Liver (tissue), 9 donors: ENCODE data around the gene SIGLEC12. TPM values are rescaled to one million over a fixed set of nuclear protein-coding genes. Genes with fewer than 3 reads are reported as not detected.

Source experiments
- DNase-seq: peaks from one replicate; pipeline ENCODE4 v3.0.0-alpha.2; 2017; ENCODE audit warnings: low spot score
- H3K27ac ChIP-seq, 2 donors: one replicate each; pipeline ENCODE4 v1.7.0; 2013; ENCODE audit warnings: inconsistent platforms in 2 of 2, low read length in 2 of 2, control low read depth in 1 of 2, low read depth in 1 of 2, mild to moderate bottlenecking in 1 of 2
- H3K27me3 ChIP-seq, 4 donors: one replicate each; pipeline versions ENCODE4 v1.6.1 to v1.7.0; 2013; ENCODE audit warnings: low read length in 3 of 4, inconsistent platforms in 1 of 4, mild to moderate bottlenecking in 1 of 4, moderate library complexity in 1 of 4; ENCODE audit not compliant: control insufficient read depth in 4 of 4, insufficient read depth in 4 of 4
- H3K36me3 ChIP-seq, 4 donors: one replicate each; pipeline versions ENCODE4 v1.6.1 to v1.7.0; 2013; ENCODE audit warnings: low read length in 3 of 4, mild to moderate bottlenecking in 3 of 4, low read depth in 1 of 4, moderate library complexity in 1 of 4; ENCODE audit not compliant: control insufficient read depth in 4 of 4, insufficient read depth in 3 of 4
- H3K4me1 ChIP-seq, 4 donors: one replicate each; pipeline versions ENCODE4 v1.6.1 to v1.7.0; 2013; ENCODE audit warnings: low read length in 3 of 4, mild to moderate bottlenecking in 3 of 4, moderate library complexity in 1 of 4; ENCODE audit not compliant: control insufficient read depth in 4 of 4, insufficient read depth in 4 of 4
- H3K4me3 ChIP-seq, 3 donors: one replicate each; pipeline versions ENCODE4 v1.6.1 to v1.7.0; 2013; ENCODE audit warnings: low read length in 3 of 3, control low read depth in 1 of 3, low read depth in 1 of 3, mild to moderate bottlenecking in 1 of 3
- H3K9ac ChIP-seq, 2 donors: one replicate each; pipeline ENCODE4 v1.7.0; 2013; ENCODE audit warnings: low read length in 2 of 2, mild to moderate bottlenecking in 2 of 2, moderate library complexity in 2 of 2, control low read depth in 1 of 2, low read depth in 1 of 2
- H3K9me3 ChIP-seq, 4 donors: one replicate each; pipeline versions ENCODE4 v1.6.1 to v1.7.0; 2013; ENCODE audit warnings: low read length in 3 of 4; ENCODE audit not compliant: control insufficient read depth in 4 of 4
- EGR1 ChIP-seq, 2 donors: IDR thresholded peaks; 2 replicates each; pipeline ENCODE4 v1.6.1; 2016 to 2018; ENCODE audit warnings: antibody characterized with exemption in 2 of 2, low read depth in 2 of 2
- FOXA1 ChIP-seq: IDR thresholded peaks from 2 replicates; pipeline ENCODE4 v1.6.1; 2016; ENCODE audit warnings: antibody characterized with exemption
- FOXA2 ChIP-seq: IDR thresholded peaks from 2 replicates; pipeline ENCODE4 v1.6.1; 2016; ENCODE audit warnings: antibody characterized with exemption
- HNF4A ChIP-seq, 2 donors: conservative IDR thresholded peaks; 2 replicates each; pipeline ENCODE4 v1.6.1; 2016; ENCODE audit warnings: antibody characterized with exemption in 2 of 2, mild to moderate bottlenecking in 2 of 2
- HNF4G ChIP-seq: IDR thresholded peaks from 2 replicates; pipeline ENCODE4 v1.6.1; 2016; ENCODE audit warnings: antibody characterized with exemption
- JUND ChIP-seq, 2 donors: IDR thresholded peaks; 2 replicates each; pipeline ENCODE4 v1.6.1; 2016; ENCODE audit warnings: antibody characterized with exemption in 2 of 2
- NR2F2 ChIP-seq: IDR thresholded peaks from 2 replicates; pipeline ENCODE4 v1.6.1; 2016; ENCODE audit warnings: antibody characterized with exemption
- RAD21 ChIP-seq, 2 donors: IDR thresholded peaks; 2 replicates each; pipeline ENCODE4 v1.6.1; 2016; ENCODE audit warnings: antibody characterized with exemption in 2 of 2, mild to moderate bottlenecking in 2 of 2
- RXRA ChIP-seq, 2 donors: IDR thresholded peaks; 2 replicates each; pipeline ENCODE4 v1.6.1; 2017 to 2018; ENCODE audit warnings: antibody characterized with exemption in 2 of 2, mild to moderate bottlenecking in 1 of 2
- SP1 ChIP-seq: IDR thresholded peaks from 2 replicates; pipeline ENCODE4 v1.6.1; 2018; ENCODE audit warnings: antibody characterized with exemption, mild to moderate bottlenecking
- TAF1 ChIP-seq: conservative IDR thresholded peaks from 2 replicates; pipeline ENCODE4 v1.6.1; 2016; ENCODE audit warnings: antibody characterized with exemption, mild to moderate bottlenecking
- WGBS: extraction: QIAGEN DNeasy Blood & Tissue Kit; methylation state at CpG from one replicate; pipeline ENCODE4 v1.1.7; 2013; 5-methylcytosine and 5-hydroxymethylcytosine counted together
- polyA plus RNA-seq, 2 donors: library from polyadenylated mRNA; stranded (reverse) in 1 of 2; unstranded in 1 of 2; fragments of 200-250 nt in 1 of 2; fragments of >200 nt in 1 of 2; fragmentation: Nextera tagmentation in 1 of 2; extraction: Ambion mirVana in 1 of 2; gene quantifications; one replicate each; pipeline versions ENCODE4 v1.2.1 to v1.2.3, GENCODE V29; 2013 to 2015
- total RNA-seq, 2 donors: library from RNA; depleted of rRNA; stranded (reverse); fragments of >200 nt; gene quantifications; one replicate each; pipeline ENCODE4 v1.2.3, GENCODE V29; 2014
- TF ChIP-seq, protein P1 (sequence below): IDR thresholded peaks from 2 replicates; pipeline ENCODE4 v1.6.1; 2016; ENCODE audit warnings: antibody characterized with exemption
- TF ChIP-seq, protein P2 (sequence below): IDR thresholded peaks from 2 replicates; pipeline ENCODE4 v1.6.1; 2016; ENCODE audit warnings: antibody characterized with exemption
- TF ChIP-seq, protein P3 (sequence below): IDR thresholded peaks from 2 replicates; pipeline ENCODE4 v1.6.1; 2016; ENCODE audit warnings: antibody characterized with exemption
- TF ChIP-seq, protein P4 (sequence below): fragments of 150-350 bp; IDR thresholded peaks from 2 replicates; pipeline ENCODE4 v1.5.1; 2017; ENCODE audit warnings: improper control_type of control experiment, low read depth, low read length; ENCODE audit not compliant: missing input control
- donor health status: healthy.
- donor health status: healthy.
- donor health status: healthy.
- donor health status: healthy.
- donor health status: healthy.

SIGLEC12 gene
- total and polyA plus RNA-seq, 4 donors, result 0.05 to 5.0 (median 0.52) TPM

DNA sequence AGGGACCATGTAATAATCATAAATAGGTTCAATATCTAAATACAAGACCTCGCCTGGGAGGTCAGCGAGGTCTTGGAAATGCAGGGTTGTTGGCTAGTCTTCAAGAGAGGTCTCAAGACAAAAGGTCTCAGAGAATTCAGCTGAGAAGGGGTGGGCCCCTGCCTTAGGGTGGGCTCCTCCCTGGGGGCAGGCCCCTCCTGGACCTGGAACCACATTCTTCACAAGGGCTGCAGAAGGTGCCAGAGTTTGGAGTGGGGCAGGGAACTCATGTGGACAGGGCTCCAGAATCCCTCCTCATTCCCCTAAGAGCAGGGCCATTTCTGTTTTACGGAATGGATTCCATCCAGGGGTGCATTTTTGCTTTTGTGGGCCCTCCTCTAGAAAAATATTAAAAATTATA lies 13.1 kb downstream of the SIGLEC12 start:
- Histone ChIP-seq H3K36me3 (no peaks in the 10 kb centered on the region), H3K9me3 (no peaks in the 10 kb centered on the region), H3K4me3 (no peak overlapping the region), H3K9ac (no peak overlapping the region), H3K27ac (no peak overlapping the region), H3K4me1 (no peaks in the 10 kb centered on the region), H3K27me3 (peaks cover 0 to 7% (median 4%) of the 10 kb centered on the region in 4 donors)
- DNase-seq, result no peak
- TF ChIP-seq RAD21 (IDR thresholded peaks at IDR 0.05) (no peak), FOXA1 (no peak), TAF1 (no peak), HNF4A (conservative IDR thresholded peaks at IDR 0.05) (no peak), NR2F2 (no peak), EGR1 (IDR thresholded peaks at IDR 0.05; ENCODE audit: low read depth in 2 of 2) (no peak), FOXA2 (no peak), SP1 (no peak)
- TF ChIP-seq, protein P1, sequence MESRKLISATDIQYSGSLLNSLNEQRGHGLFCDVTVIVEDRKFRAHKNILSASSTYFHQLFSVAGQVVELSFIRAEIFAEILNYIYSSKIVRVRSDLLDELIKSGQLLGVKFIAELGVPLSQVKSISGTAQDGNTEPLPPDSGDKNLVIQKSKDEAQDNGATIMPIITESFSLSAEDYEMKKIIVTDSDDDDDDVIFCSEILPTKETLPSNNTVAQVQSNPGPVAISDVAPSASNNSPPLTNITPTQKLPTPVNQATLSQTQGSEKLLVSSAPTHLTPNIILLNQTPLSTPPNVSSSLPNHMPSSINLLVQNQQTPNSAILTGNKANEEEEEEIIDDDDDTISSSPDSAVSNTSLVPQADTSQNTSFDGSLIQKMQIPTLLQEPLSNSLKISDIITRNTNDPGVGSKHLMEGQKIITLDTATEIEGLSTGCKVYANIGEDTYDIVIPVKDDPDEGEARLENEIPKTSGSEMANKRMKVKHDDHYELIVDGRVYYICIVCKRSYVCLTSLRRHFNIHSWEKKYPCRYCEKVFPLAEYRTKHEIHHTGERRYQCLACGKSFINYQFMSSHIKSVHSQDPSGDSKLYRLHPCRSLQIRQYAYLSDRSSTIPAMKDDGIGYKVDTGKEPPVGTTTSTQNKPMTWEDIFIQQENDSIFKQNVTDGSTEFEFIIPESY, result no peak
- TF ChIP-seq, protein P2, sequence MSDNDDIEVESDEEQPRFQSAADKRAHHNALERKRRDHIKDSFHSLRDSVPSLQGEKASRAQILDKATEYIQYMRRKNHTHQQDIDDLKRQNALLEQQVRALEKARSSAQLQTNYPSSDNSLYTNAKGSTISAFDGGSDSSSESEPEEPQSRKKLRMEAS, result no peak
- TF ChIP-seq, protein P3, sequence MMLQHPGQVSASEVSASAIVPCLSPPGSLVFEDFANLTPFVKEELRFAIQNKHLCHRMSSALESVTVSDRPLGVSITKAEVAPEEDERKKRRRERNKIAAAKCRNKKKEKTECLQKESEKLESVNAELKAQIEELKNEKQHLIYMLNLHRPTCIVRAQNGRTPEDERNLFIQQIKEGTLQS, result no peak
- 58% methylated on average over 3 of the region's 3 CpGs for WGBS

DNA sequence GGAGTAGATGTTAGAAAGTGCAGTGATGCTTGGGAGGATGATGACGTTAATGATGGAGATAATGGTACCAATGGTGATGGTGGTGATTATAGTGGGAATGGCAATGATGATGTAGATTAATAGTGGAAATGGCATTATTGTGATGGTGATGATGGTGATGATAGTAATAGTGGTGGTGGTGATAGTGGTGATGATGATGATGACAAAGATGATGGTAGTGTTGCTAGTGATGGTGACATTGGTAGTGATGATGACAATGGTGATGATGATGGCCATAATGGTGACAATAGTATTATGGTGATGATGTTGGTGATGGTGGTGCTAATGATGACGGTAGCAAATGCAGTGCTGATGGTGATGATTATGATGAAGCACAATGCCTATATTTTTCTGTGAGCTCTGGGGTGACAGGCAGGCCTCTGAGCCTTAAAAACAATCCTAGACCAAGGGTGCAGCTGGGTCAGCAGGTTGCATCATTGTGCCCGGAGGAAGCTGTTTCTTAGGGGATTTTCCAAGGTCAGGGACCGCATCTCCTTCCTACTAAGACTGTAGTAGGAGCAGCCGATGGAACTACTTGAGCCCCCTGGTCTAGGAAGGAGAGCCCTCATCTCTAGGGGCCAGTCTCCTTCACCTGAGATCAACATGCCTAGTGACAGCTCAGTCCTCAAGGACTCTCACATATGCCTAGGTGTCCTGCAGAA lies 15.5 kb downstream of the SIGLEC12 start:
- H3K4me1 ChIP-seq, result no peaks in the 10 kb centered on the region
- DNase-seq, result no peak
- H3K36me3 ChIP-seq, result no peaks in the 10 kb centered on the region
- no peak overlapping the region for H3K27ac ChIP-seq
- H3K9ac ChIP-seq, result no peak overlapping the region
- H3K4me3 ChIP-seq, result no peak overlapping the region
- TF ChIP-seq HNF4G, result no peak
- TF ChIP-seq, protein P1, result no peak
- no peak for TF ChIP-seq EGR1 (IDR thresholded peaks at IDR 0.05; ENCODE audit: low read depth in 2 of 2)
- no peak for TF ChIP-seq SP1
- TF ChIP-seq JUND (IDR thresholded peaks at IDR 0.05), result no peak
- no peak for TF ChIP-seq FOXA2
- TF ChIP-seq RXRA (IDR thresholded peaks at IDR 0.05), result no peak
- TF ChIP-seq RAD21 (IDR thresholded peaks at IDR 0.05), result no peak
- TF ChIP-seq, protein P4, sequence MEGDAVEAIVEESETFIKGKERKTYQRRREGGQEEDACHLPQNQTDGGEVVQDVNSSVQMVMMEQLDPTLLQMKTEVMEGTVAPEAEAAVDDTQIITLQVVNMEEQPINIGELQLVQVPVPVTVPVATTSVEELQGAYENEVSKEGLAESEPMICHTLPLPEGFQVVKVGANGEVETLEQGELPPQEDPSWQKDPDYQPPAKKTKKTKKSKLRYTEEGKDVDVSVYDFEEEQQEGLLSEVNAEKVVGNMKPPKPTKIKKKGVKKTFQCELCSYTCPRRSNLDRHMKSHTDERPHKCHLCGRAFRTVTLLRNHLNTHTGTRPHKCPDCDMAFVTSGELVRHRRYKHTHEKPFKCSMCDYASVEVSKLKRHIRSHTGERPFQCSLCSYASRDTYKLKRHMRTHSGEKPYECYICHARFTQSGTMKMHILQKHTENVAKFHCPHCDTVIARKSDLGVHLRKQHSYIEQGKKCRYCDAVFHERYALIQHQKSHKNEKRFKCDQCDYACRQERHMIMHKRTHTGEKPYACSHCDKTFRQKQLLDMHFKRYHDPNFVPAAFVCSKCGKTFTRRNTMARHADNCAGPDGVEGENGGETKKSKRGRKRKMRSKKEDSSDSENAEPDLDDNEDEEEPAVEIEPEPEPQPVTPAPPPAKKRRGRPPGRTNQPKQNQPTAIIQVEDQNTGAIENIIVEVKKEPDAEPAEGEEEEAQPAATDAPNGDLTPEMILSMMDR, result no peak
- no peaks in the 10 kb centered on the region for H3K9me3 ChIP-seq
- 74% methylated on average over 5 of the region's 5 CpGs for WGBS
- peaks cover 0 to 7% (median 4%) of the 10 kb centered on the region in 4 donors for H3K27me3 ChIP-seq
